HCT116 (cell line): Measurements from ENCODE around the gene CAPN5. TPM values are rescaled to one million over a fixed set of nuclear protein-coding genes. Genes with fewer than 3 reads are reported as not detected.

Source experiments
- ATAC-seq: fragments of 200-7000 bp; cut with Tn5 transposase; 2 replicates; pipeline ENCODE4 v1.9.1; 2020; ENCODE audit warnings: mild to moderate bottlenecking, moderate library complexity
- BruUV-seq: library from RNA; stranded (reverse); fragments of 400-500 nt; replicated peaks from 2 replicates; lab custom pipeline; 2021; lab: Mats Ljungman, UMichigan
- CTCF ChIA-PET: fragments of 300-600 bp; sonication (Branson Sonifier 250); formaldehyde crosslinking; loops from one replicate; lab custom pipeline; 2021; ENCODE audit warnings: antibody characterized with exemption; lab: Charles Lee
- POLR2A ChIA-PET: fragments of 300-600, 350-600 bp; sonication (Branson Sonifier 250); formaldehyde crosslinking; loops from one replicate; lab custom pipeline; 2021; ENCODE audit warnings: antibody characterized with exemption; lab: Charles Lee
- RAD21 ChIA-PET, 2 experiments: fragments of 300-600 bp; sonication (Branson Sonifier 250); formaldehyde crosslinking; loops; one replicate each; lab custom pipeline; 2023; ENCODE audit warnings: low total read pairs in 2 of 2; ENCODE audit not compliant: uncharacterized antibody in 2 of 2, unreplicated experiment in 2 of 2, low non-redundant PET in 1 of 2; lab: Charles Lee
- DNase-seq: peaks from one replicate; pipeline ENCODE4 v3.0.0-alpha.2; 2010; ENCODE audit warnings: low read depth, low spot score
- H2AFZ ChIP-seq: fragments of 200-600 bp; shearing (Covaris generic), sonication (generic); 2 replicates; pipeline ENCODE4 v1.6.1; 2017; ENCODE audit warnings: low read depth, mixed run types, mixed read lengths, antibody characterized with exemption, low read length; ENCODE audit not compliant: poor library complexity, severe bottlenecking
- H3K27ac ChIP-seq: 2 replicates; pipeline ENCODE4 v1.5.1; 2012; ENCODE audit warnings: low read depth, low read length
- H3K27me3 ChIP-seq: fragments of 200-600 bp; sonication (generic); 2 replicates; pipeline ENCODE4 v1.6.1; 2016; ENCODE audit warnings: mixed run types, low read length, mixed read lengths; ENCODE audit not compliant: insufficient read depth
- H3K36me3 ChIP-seq, 2 experiments: fragments of 200-500 bp in 1 of 2; fragments of 200-600 bp in 1 of 2; sonication (Bioruptor generic) in 1 of 2; sonication (generic) in 1 of 2; 2 replicates each; pipeline versions ENCODE4 v1.5.1 to v1.6.1; 2014 to 2016; ENCODE audit warnings: low read length in 2 of 2, inconsistent platforms in 1 of 2, mixed read lengths in 1 of 2, mixed run types in 1 of 2; ENCODE audit not compliant: insufficient read depth in 2 of 2, control insufficient read depth in 1 of 2
- H3K4me1 ChIP-seq, 2 experiments: fragments of 200-600 bp in 1 of 2; sonication (generic) in 1 of 2; 2 replicates each; pipeline versions ENCODE4 v1.5.1 to v1.6.1; 2012 to 2017; ENCODE audit warnings: low read length in 2 of 2, inconsistent platforms in 1 of 2, mild to moderate bottlenecking in 1 of 2, mixed read lengths in 1 of 2, mixed run types in 1 of 2, moderate library complexity in 1 of 2; ENCODE audit not compliant: insufficient read depth in 2 of 2, control insufficient read depth in 1 of 2
- H3K4me2 ChIP-seq: fragments of 200-600 bp; sonication (generic); 2 replicates; pipeline ENCODE4 v1.6.1; 2017; ENCODE audit warnings: mixed run types, low read length, mixed read lengths
- H3K4me3 ChIP-seq, 2 experiments: fragments of 200-600 bp in 1 of 2; sonication (generic) in 1 of 2; replicated peaks in 1 of 2; 2 replicates each; pipeline ENCODE4 v1.5.1; 2011 to 2016; ENCODE audit warnings: low read length in 2 of 2, control low read depth in 1 of 2, low read depth in 1 of 2, mild to moderate bottlenecking in 1 of 2, mixed read lengths in 1 of 2, mixed run types in 1 of 2
- H3K79me2 ChIP-seq: fragments of 200-600 bp; sonication (generic); 2 replicates; pipeline ENCODE4 v1.6.1; 2017; ENCODE audit warnings: mild to moderate bottlenecking, mixed run types, low read length, moderate library complexity, mixed read lengths; ENCODE audit not compliant: insufficient read depth
- H3K9ac ChIP-seq: fragments of 200-600 bp; sonication (generic); 2 replicates; pipeline ENCODE4 v1.6.1; 2016; ENCODE audit warnings: low read length, mixed read lengths
- H3K9me2 ChIP-seq: fragments of 200-600 bp; sonication (generic), shearing (Covaris generic); 2 replicates; pipeline ENCODE4 v1.6.1; 2017; ENCODE audit warnings: mixed run types, mild to moderate bottlenecking, moderate library complexity; ENCODE audit not compliant: insufficient read depth
- H3K9me3 ChIP-seq, 2 experiments: fragments of 200-500 bp in 1 of 2; fragments of 200-600 bp in 1 of 2; sonication (Bioruptor generic) in 1 of 2; sonication (generic) in 1 of 2; 2 replicates each; pipeline ENCODE4 v1.6.1; 2014 to 2017; ENCODE audit warnings: low read length in 2 of 2, mixed read lengths in 2 of 2, inconsistent platforms in 1 of 2, low read depth in 1 of 2, mild to moderate bottlenecking in 1 of 2, mixed run types in 1 of 2, moderate library complexity in 1 of 2; ENCODE audit not compliant: control insufficient read depth in 1 of 2, insufficient read depth in 1 of 2
- H4K20me1 ChIP-seq: fragments of 200-600 bp; sonication (generic), shearing (Covaris generic); 2 replicates; pipeline ENCODE4 v1.6.1; 2017; ENCODE audit warnings: mixed run types, mild to moderate bottlenecking, moderate library complexity; ENCODE audit not compliant: insufficient read depth
- ELF1 ChIP-seq: IDR thresholded peaks from 2 replicates; pipeline ENCODE4 v1.6.1; 2012; ENCODE audit warnings: low read depth, borderline replicate concordance
- EZH2phosphoT487 ChIP-seq: fragments of 200-600 bp; IDR thresholded peaks from 2 replicates; pipeline ENCODE4 v1.6.1; 2018; ENCODE audit warnings: antibody characterized with exemption, borderline replicate concordance
- FOSL1 ChIP-seq: IDR thresholded peaks from 2 replicates; pipeline ENCODE4 v1.6.1; 2012; ENCODE audit warnings: low read depth
- JUND ChIP-seq: IDR thresholded peaks from 2 replicates; pipeline ENCODE4 v1.6.1; 2012
- POLR2A ChIP-seq: IDR thresholded peaks from 2 replicates; pipeline ENCODE4 v1.7.0; 2011; ENCODE audit warnings: borderline replicate concordance; ENCODE audit not compliant: insufficient read depth, insufficient read length; ENCODE audit errors: extremely low read depth
- POLR2AphosphoS5 ChIP-seq: IDR thresholded peaks from 2 replicates; pipeline ENCODE4 v1.6.1; 2011; ENCODE audit warnings: mild to moderate bottlenecking, low read depth, low read length, moderate library complexity
- RAD21 ChIP-seq: IDR thresholded peaks from 2 replicates; pipeline ENCODE4 v1.6.1; 2012; ENCODE audit warnings: low read depth, mild to moderate bottlenecking
- SP1 ChIP-seq: IDR thresholded peaks from 2 replicates; pipeline ENCODE4 v1.6.1; 2012; ENCODE audit warnings: low read depth
- TCF7L2 ChIP-seq: IDR thresholded peaks from 2 replicates; pipeline ENCODE4 v1.7.0; 2011; ENCODE audit warnings: borderline replicate concordance, inconsistent platforms; ENCODE audit not compliant: insufficient read depth, insufficient read length; ENCODE audit errors: extremely low read depth
- ZBTB33 ChIP-seq: IDR thresholded peaks from 2 replicates; pipeline ENCODE4 v1.6.1; 2011; ENCODE audit warnings: mild to moderate bottlenecking, low read length, moderate library complexity; ENCODE audit not compliant: insufficient replicate concordance; ENCODE audit errors: extremely low read depth
- ZFX ChIP-seq: fragments of 450-650 bp; IDR thresholded peaks from 2 replicates; pipeline ENCODE4 v1.6.1; 2017
- ZNF274 ChIP-seq: fragments of 200-500 bp; sonication (Bioruptor generic); IDR thresholded peaks from 2 replicates; pipeline ENCODE4 v1.6.1; 2014; ENCODE audit warnings: mild to moderate bottlenecking, low read depth, low read length, inconsistent platforms
- intact Hi-C: fragments of 100-400 bp; cut with micrococcal nuclease; formaldehyde crosslinking; loops from 2 replicates; pipeline ENCODE4 v1.10.0; 2022
- total RNA-seq: library from RNA; stranded (reverse); gene quantifications from one replicate; pipeline ENCODE4 v1.2.1, GENCODE V29; 2021; ENCODE audit not compliant: unreplicated experiment
- TF ChIP-seq, protein P1 (sequence below): IDR thresholded peaks from 2 replicates; pipeline ENCODE4 v1.6.1; 2012

The CAPN5 gene
- total RNA-seq, 1 experiment from 2014 or later, result 8.6 TPM

DNA sequence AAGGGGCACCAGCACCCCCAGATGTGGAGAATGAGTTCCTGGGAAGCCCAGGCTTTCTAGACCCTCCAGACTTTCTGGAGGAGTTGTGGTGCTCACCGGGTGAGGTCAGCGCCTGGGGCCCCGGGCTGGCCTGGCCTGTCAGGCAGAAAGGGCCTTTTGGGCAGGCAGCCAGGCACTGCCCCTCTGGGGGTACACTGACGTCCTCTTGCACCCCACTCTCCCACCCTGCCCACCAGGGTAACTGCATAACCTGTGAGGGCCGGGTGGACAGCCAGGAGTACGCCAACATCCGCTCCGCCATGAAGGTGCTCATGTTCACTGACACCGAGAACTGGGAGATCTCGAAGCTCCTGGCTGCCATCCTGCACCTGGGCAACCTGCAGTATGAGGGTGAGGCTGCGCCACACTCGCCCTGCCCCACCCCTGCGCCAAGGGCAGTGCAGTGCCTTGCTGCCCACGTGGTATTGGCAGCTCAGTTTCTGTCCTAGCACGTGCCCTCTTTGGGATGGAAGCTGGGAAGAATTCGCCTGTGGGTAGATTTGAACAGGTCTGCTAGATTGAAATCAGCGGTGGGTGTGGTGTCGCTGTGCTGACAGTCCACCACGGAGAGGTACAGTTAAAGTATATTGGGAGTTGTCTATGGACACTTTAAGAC lies 91.4 kb downstream of the CAPN5 start:
- intact Hi-C loops, result no loop called here
- Histone ChIP-seq H3K9me2 (no peaks in the 10 kb centered on the region), H2AFZ (no peak overlapping the region), H3K27me3 (no peaks in the 10 kb centered on the region), H3K4me2 (no peak overlapping the region), H3K4me1 (no peaks in the 10 kb centered on the region), H3K27ac (no peak overlapping the region), H3K9ac (no peak overlapping the region), H3K9me3 (no peaks in the 10 kb centered on the region), H4K20me1 (no peaks in the 10 kb centered on the region), H3K79me2 (no peaks in the 10 kb centered on the region), H3K36me3 (no peaks in the 10 kb centered on the region), H3K4me3 (no peak overlapping the region)
- TF ChIP-seq ZNF274 (no peak), TCF7L2 (no peak), POLR2A (no peak), ELF1 (no peak), RAD21 (no peak), ZBTB33 (no peak), ZFX (no peak), FOSL1 (no peak), SP1 (no peak), EZH2phosphoT487 (no peak), POLR2AphosphoS5 (no peak), JUND (no peak)
- TF ChIP-seq, protein P1, sequence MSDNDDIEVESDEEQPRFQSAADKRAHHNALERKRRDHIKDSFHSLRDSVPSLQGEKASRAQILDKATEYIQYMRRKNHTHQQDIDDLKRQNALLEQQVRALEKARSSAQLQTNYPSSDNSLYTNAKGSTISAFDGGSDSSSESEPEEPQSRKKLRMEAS, result no peak
- no peak for DNase-seq
- ChIA-PET CTCF (no interaction called here), POLR2A (no interaction called here), RAD21 (no interaction called here)
- no peak for ATAC-seq
- BruUV-seq, result no TSS peak
